Measurements from ENCODE around the gene SLC13A1.

Gene SLC13A1

GRCh38 chr7:123199883-123200282 is at the start of gene SLC13A1:
Gene SLC13A1, minus strand, starts transcription at chr7:123199969. Its CDS starts 23 bp downstream, at chr7:123199946.
- Histone ChIP-seq H3K36me3 (ENCODE audit: insufficient read depth, low read length) (no peaks in the 10 kb centered on the region), H3K4me3 (ENCODE audit: low read depth in 1 of 2, low read length in 2 of 2) (no peak within 1 kb of the TSS), H3K9ac (ENCODE audit: low read depth, low read length) (no peak within 1 kb of the TSS), H3K79me2 (ENCODE audit: insufficient read depth, low read length) (no peaks in the 10 kb centered on the region), H2AFZ (ENCODE audit: low read depth, low read length) (no peak within 1 kb of the TSS), H3K4me2 (ENCODE audit: insufficient read depth, low read length) (no peak within 1 kb of the TSS), H3K9me3 (ENCODE audit: insufficient read depth, low read length, severe bottlenecking) (no peaks in the 10 kb centered on the region), H3K27ac (ENCODE audit: low read length) (no peak within 1 kb of the TSS), H4K20me1 (ENCODE audit: insufficient read depth, low read length) (no peaks in the 10 kb centered on the region), H3K27me3 (ENCODE audit: insufficient read depth, low read length, poor library complexity) (no peaks in the 10 kb centered on the region), H3K4me1 (ENCODE audit: insufficient read depth, low read length) (no peaks in the 10 kb centered on the region)
- DNase-seq, result no peak
- no peak for ATAC-seq (ENCODE audit: insufficient read depth, low read depth)
- TF ChIP-seq EZH2 (IDR thresholded peaks at IDR 0.05; ENCODE audit: borderline replicate concordance, low read depth, low read length, severe bottlenecking) (no peak), CTCF (IDR thresholded peaks at IDR 0.05; ENCODE audit: borderline replicate concordance, extremely low read depth, low read length, poor library complexity, severe bottlenecking) (no peak)

GRCh38 chr7:123244768-123245167 is 45.0 kb upstream of the SLC13A1 start:
- Histone ChIP-seq H3K36me3 (ENCODE audit: insufficient read depth, low read length) (no peaks in the 10 kb centered on the region), H3K4me3 (ENCODE audit: low read depth in 1 of 2, low read length in 2 of 2) (no peak overlapping the region), H3K9ac (ENCODE audit: low read depth, low read length) (no peak overlapping the region), H3K79me2 (ENCODE audit: insufficient read depth, low read length) (no peaks in the 10 kb centered on the region), H3K27ac (ENCODE audit: low read length) (no peak overlapping the region), H3K4me2 (ENCODE audit: insufficient read depth, low read length) (no peak overlapping the region), H4K20me1 (ENCODE audit: insufficient read depth, low read length) (no peaks in the 10 kb centered on the region), H3K27me3 (ENCODE audit: insufficient read depth, low read length, poor library complexity) (no peaks in the 10 kb centered on the region), H2AFZ (ENCODE audit: low read depth, low read length) (no peak overlapping the region), H3K4me1 (ENCODE audit: insufficient read depth, low read length) (no peaks in the 10 kb centered on the region), H3K9me3 (ENCODE audit: insufficient read depth, low read length, severe bottlenecking) (no peaks in the 10 kb centered on the region)
- TF ChIP-seq EZH2 (IDR thresholded peaks at IDR 0.05; ENCODE audit: borderline replicate concordance, low read depth, low read length, severe bottlenecking) (no peak), CTCF (IDR thresholded peaks at IDR 0.05; ENCODE audit: borderline replicate concordance, extremely low read depth, low read length, poor library complexity, severe bottlenecking) (no peak)
- no peak for DNase-seq
- ATAC-seq (ENCODE audit: insufficient read depth, low read depth), result no peak

GRCh38 chr7:123242467-123243092 is 42.8 kb upstream of the SLC13A1 start:
- ATAC-seq (ENCODE audit: insufficient read depth, low read depth) (no peak), DNase-seq (no peak)
- no peaks in the 10 kb centered on the region for H3K9me3 ChIP-seq (ENCODE audit: insufficient read depth, low read length, severe bottlenecking)
- H3K4me2 ChIP-seq (ENCODE audit: insufficient read depth, low read length), result no peak overlapping the region
- no peaks in the 10 kb centered on the region for H3K79me2 ChIP-seq (ENCODE audit: insufficient read depth, low read length)
- TF ChIP-seq CTCF (IDR thresholded peaks at IDR 0.05; ENCODE audit: borderline replicate concordance, extremely low read depth, low read length, poor library complexity, severe bottlenecking) (no peak), EZH2 (IDR thresholded peaks at IDR 0.05; ENCODE audit: borderline replicate concordance, low read depth, low read length, severe bottlenecking) (no peak)
- H3K27ac ChIP-seq (ENCODE audit: low read length), result no peak overlapping the region
- no peak overlapping the region for H2AFZ ChIP-seq (ENCODE audit: low read depth, low read length)
- H3K4me3 ChIP-seq (ENCODE audit: low read depth in 1 of 2, low read length in 2 of 2), result no peak overlapping the region
- no peaks in the 10 kb centered on the region for H3K4me1 ChIP-seq (ENCODE audit: insufficient read depth, low read length)
- H4K20me1 ChIP-seq (ENCODE audit: insufficient read depth, low read length), result no peaks in the 10 kb centered on the region
- H3K36me3 ChIP-seq (ENCODE audit: insufficient read depth, low read length), result no peaks in the 10 kb centered on the region
- no peaks in the 10 kb centered on the region for H3K27me3 ChIP-seq (ENCODE audit: insufficient read depth, low read length, poor library complexity)
- H3K9ac ChIP-seq (ENCODE audit: low read depth, low read length), result no peak overlapping the region

All from DND-41 (cell line).